ENCODE measurements around the gene FRRS1. TPM values are rescaled to one million over a fixed set of nuclear protein-coding genes. Genes with fewer than 3 reads are reported as not detected.

The FRRS1 gene
- polyA plus RNA-seq, 1 donor (not counting 4 experiments of a cell fraction or from before 2014, with no cell fraction given): 11.2 TPM

DNA sequence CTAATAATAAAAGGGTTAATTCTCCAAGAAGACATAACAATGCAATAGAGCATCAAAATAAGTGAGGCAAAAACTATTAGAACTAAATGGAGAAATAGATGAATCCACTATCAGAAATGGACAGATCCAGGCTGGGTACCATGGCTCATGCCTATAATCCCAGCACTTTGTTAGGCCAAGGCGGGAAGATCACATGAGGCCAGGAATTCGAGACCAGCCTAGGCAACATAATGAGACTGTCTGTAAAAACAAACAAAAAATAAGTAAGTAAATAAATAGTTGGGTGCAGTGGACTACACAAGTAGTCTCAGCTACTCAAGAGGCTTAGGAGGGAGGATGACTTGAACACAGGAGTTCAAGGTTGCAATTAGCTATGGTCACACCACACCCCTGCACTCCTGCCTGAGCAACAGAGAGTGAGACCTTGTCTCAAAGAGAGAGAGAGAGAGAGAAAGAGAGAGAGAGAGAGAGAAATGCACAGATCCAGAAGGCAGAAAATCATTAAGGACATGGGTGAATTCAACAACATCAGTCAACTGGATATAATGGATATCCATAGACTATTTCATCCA, 12.3 kb downstream of the FRRS1 start:
- dilution Hi-C loops (cut with MboI; ENCODE audit: extremely low pct_ligation_motif_present, low sequenced_read_pairs): no loop called here
- Histone ChIP-seq H3K9me3 (ENCODE audit: control insufficient read depth, low read depth, low read length) (no peaks in the 10 kb centered on the region), H3K4me2 (ENCODE audit: control insufficient read depth, extremely low read depth, insufficient read depth, low read depth, low read length) (no peak overlapping the region), H3K4me3 (ENCODE audit: control insufficient read depth in 2 of 3, extremely low read depth in 1 of 3, insufficient read depth in 2 of 3, low read depth in 1 of 3, low read length in 3 of 3) (no peak overlapping the region), H3K9me1 (ENCODE audit: control insufficient read depth, extremely low read depth, insufficient read depth, low read length) (no peaks in the 10 kb centered on the region), H3K9ac (ENCODE audit: control insufficient read depth, extremely low read depth, insufficient read depth, low read length) (no peak overlapping the region), H3K36me3 (ENCODE audit: control insufficient read depth in 2 of 2, extremely low read depth in 1 of 2, insufficient read depth in 2 of 2, low read length in 2 of 2) (no peaks in the 10 kb centered on the region), H3K27ac (ENCODE audit: control insufficient read depth, insufficient read depth, low read length) (no peak overlapping the region), H3K79me2 (ENCODE audit: control insufficient read depth, insufficient read depth, low read length) (peaks cover 1% of the 10 kb centered on the region), H3K27me3 (ENCODE audit: control insufficient read depth, extremely low read depth, insufficient read depth, low read length) (no peaks in the 10 kb centered on the region), H3K4me1 (ENCODE audit: control insufficient read depth, extremely low read depth, insufficient read depth, low read length) (peaks cover 19% of the 10 kb centered on the region), H2AFZ (ENCODE audit: control insufficient read depth, low read length) (no peak overlapping the region), H4K20me1 (ENCODE audit: control insufficient read depth, extremely low read depth, insufficient read depth, low read length) (no peaks in the 10 kb centered on the region)
- no peak for TF ChIP-seq EZH2 (IDR thresholded peaks at IDR 0.05; ENCODE audit: low read length)
- TF ChIP-seq, protein P1, sequence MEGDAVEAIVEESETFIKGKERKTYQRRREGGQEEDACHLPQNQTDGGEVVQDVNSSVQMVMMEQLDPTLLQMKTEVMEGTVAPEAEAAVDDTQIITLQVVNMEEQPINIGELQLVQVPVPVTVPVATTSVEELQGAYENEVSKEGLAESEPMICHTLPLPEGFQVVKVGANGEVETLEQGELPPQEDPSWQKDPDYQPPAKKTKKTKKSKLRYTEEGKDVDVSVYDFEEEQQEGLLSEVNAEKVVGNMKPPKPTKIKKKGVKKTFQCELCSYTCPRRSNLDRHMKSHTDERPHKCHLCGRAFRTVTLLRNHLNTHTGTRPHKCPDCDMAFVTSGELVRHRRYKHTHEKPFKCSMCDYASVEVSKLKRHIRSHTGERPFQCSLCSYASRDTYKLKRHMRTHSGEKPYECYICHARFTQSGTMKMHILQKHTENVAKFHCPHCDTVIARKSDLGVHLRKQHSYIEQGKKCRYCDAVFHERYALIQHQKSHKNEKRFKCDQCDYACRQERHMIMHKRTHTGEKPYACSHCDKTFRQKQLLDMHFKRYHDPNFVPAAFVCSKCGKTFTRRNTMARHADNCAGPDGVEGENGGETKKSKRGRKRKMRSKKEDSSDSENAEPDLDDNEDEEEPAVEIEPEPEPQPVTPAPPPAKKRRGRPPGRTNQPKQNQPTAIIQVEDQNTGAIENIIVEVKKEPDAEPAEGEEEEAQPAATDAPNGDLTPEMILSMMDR (optimal IDR thresholded peaks at IDR 0.05 in 1 of 3, IDR thresholded peaks at IDR 0.05 in 1 of 3, conservative IDR thresholded peaks at IDR 0.05 in 1 of 3; ENCODE audit: extremely low read depth in 1 of 3, insufficient read depth in 2 of 3, low read length in 3 of 3): no peak
- FAIRE-seq: no peak
- no peak for DNase-seq (ENCODE audit: low read depth, low spot score)

DNA sequence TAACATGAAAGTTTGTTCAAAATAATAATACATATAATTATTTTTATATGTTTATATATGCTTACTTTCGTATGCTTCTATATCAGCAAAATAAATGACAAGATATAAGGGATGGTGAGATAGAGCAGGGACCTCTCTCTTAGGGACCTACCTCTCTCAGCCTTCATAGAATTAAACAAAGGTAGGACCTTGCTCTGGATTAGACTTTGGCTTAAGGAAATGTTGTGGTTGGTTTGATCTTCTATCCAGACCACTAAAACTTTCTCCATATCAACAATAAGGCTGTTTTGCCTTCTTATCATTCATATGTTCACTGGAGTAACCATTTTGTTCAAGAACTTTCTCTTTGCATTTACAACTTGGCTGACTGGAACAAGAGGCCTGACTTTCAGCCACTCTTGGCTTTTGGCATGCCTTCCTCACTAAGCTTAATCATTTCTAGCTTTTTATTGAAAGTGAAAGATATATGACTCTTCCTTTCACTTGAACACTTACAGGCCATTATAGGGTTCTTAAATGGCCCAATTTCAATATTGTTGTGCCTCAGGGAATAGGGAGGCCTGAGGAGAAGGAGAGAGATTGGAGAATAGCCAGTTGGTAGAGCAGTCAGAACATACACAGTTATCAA, 14.4 kb downstream of the FRRS1 start:
- dilution Hi-C loops (cut with MboI; ENCODE audit: extremely low pct_ligation_motif_present, low sequenced_read_pairs): no loop called here
- no peak overlapping the region for H3K4me3 ChIP-seq (ENCODE audit: control insufficient read depth in 2 of 3, extremely low read depth in 1 of 3, insufficient read depth in 2 of 3, low read depth in 1 of 3, low read length in 3 of 3)
- TF ChIP-seq EZH2 (IDR thresholded peaks at IDR 0.05; ENCODE audit: low read length): no peak
- TF ChIP-seq, protein P1 (optimal IDR thresholded peaks at IDR 0.05 in 1 of 3, IDR thresholded peaks at IDR 0.05 in 1 of 3, conservative IDR thresholded peaks at IDR 0.05 in 1 of 3; ENCODE audit: extremely low read depth in 1 of 3, insufficient read depth in 2 of 3, low read length in 3 of 3): no peak
- FAIRE-seq (no peak), DNase-seq (ENCODE audit: low read depth, low spot score) (no peak)
- no peaks in the 10 kb centered on the region for H3K9me1 ChIP-seq (ENCODE audit: control insufficient read depth, extremely low read depth, insufficient read depth, low read length)
- H4K20me1 ChIP-seq (ENCODE audit: control insufficient read depth, extremely low read depth, insufficient read depth, low read length): no peaks in the 10 kb centered on the region
- peaks cover 0 to 3% of the 10 kb centered on the region in 2 experiments for H3K36me3 ChIP-seq (ENCODE audit: control insufficient read depth in 2 of 2, extremely low read depth in 1 of 2, insufficient read depth in 2 of 2, low read length in 2 of 2)
- no peak overlapping the region for H2AFZ ChIP-seq (ENCODE audit: control insufficient read depth, low read length)
- peaks cover 10% of the 10 kb centered on the region for H3K4me1 ChIP-seq (ENCODE audit: control insufficient read depth, extremely low read depth, insufficient read depth, low read length)
- H3K4me2 ChIP-seq (ENCODE audit: control insufficient read depth, extremely low read depth, insufficient read depth, low read depth, low read length): no peak overlapping the region
- no peaks in the 10 kb centered on the region for H3K27me3 ChIP-seq (ENCODE audit: control insufficient read depth, extremely low read depth, insufficient read depth, low read length)
- no peaks in the 10 kb centered on the region for H3K9me3 ChIP-seq (ENCODE audit: control insufficient read depth, low read depth, low read length)
- H3K27ac ChIP-seq (ENCODE audit: control insufficient read depth, insufficient read depth, low read length): no peak overlapping the region
- no peak overlapping the region for H3K9ac ChIP-seq (ENCODE audit: control insufficient read depth, extremely low read depth, insufficient read depth, low read length)
- peaks cover 1% of the 10 kb centered on the region for H3K79me2 ChIP-seq (ENCODE audit: control insufficient read depth, insufficient read depth, low read length)
